COLO668 (cell line): ENCODE measurements around the gene WDR6.

Source experiments
- DNase-seq: peaks from one replicate; lab custom pipeline; 2025; ENCODE audit not compliant: unreplicated experiment; lab: John Stamatoyannopoulos, UW

The WDR6 gene

GRCh38 chr3:49013738-49014660 is 6.8 kb downstream of the WDR6 start:
- DNase-seq, result peak; percentile 65

- no peak for DNase-seq
Observed at GRCh38 chr3:49015072-49015471, 7.9 kb downstream of the WDR6 start.

DNA sequence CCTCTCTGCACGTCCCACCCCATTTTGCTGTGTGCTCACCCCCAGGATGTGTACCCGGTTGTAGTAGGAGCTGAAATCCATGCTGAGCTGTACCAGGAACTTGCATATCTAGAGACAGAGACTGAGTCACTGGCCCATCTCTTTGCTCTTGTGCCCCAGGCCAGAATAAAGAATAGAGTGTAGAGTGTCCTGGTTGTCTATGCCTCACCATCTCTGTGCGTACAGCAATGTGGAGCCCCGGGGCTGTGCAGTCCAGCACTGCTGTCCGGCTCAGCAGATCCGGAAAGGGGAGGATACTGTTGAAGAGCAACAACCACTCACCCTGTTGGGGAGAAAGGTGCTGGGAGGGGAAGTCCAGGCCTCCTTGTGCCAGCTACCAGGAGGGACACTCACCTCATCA is 8.6 kb downstream of the WDR6 start:
- DNase-seq, result no peak

DNA sequence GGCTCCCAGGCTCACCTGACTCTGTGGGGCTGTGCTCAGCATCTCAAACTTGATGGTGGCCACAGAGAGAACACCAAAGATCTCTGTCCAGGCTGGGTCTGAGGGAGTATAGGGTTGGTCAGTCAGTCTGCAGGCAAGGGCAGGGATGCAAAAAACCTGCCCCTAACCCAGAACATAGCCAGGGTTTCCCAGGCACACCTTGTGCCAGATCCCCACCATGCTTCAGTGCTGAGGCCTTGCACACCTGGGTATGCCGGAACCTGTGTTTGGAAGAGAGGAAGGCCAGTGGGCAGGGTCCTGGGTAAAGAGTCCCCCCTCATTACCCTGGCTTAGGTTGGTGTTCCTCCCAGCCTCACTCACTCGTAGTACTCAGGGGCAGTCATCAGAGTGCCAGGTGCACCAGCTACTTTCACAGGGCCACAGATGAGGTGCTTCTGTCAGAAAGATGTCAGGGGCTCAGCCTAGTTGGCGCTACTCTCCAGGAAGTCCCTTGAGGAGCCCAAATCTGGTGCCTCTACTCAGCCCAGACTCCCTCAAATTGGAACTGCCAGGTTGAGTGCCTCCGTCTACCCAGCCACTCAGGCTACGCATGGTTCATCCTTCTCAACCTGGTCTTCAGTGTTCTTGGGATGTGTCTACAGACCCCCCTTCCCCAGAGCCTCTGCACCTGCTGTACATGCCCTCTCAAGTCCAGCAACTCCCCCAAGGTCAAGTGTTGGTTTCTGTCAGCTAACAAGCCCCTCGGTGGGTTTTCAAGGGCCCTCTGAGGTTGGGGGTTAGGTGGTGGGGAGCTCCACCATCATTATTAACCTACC is 9.4 kb downstream of the WDR6 start:
- no peak for DNase-seq

DNA sequence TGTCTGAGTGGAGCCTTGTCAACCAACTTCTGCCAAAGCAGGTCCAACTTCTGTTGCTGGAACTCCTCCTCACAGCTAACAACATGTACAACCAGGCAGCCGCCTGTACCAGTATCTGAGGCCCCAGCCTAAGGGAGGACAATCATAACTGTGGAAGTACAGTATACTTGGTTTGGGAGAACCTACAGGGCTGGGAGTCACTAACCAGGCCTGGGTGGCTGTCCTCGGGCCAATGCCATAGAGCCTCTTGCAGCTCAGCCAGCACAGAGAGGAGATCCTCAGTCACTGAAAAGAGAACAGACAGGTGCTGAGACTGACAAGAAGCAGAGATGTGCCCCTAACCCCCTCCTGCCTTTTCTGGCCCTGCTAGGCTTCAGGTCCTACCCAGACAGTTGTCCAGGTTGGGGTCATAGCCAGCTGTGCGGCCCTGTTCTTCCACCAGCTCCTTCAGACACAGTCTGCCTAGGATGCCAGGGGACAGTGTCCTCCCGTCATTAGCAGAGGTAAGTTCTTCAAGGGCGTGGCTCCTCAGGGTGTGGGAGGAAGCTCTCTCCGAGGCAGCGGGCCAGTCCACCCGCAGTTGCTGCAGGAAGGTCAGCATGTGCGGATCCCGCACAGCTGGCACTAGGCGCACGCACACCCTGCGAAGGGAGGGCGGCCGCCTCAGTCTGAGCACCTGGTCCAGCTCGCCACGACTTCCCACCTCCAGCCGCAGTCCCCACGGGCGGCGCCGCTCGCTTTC is 10.2 kb downstream of the WDR6 start:
- DNase-seq, result no peak

DNA sequence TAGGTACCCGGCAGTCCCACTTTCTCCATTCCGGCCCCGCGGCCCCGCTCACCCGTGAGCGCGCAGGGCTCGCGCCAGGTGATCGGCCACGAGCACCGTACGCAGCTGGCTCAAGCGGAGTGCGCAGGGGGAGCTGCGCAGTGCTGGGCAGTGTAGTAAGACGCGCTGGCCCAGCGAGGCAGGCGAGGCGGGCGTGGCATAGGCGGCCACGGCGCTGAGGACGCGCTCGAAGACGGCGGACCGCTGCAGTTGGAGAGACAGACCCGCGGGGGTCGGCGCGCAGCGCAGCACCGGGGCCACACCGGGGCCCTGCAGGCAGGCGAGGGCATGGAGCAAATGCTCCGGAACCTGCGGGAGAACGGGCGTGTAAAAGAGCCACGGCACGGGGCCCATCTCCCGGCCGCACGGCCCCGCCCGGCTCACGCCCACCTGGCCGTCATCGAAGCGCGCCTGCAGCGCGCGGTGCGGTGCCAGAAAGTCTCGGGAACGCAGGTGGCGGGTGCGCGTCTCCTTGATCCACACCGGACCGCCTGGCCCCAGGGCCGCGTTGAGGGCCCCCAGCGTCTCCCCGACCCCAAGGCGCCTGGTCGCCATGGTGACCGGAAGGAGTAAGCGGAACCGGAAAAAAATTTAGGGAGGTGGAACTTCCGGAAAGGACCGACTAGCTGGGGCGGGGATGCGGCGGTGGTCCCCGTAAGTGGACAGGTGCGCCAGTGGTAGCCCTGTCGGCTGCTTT is 10.9 kb downstream of the WDR6 start, which contains the start of gene DALRD3:
Gene DALRD3, minus strand, starts transcription at position 610 of the 736 bp plus-strand sequence. Its CDS starts 16 bp downstream, at position 594.
- DNase-seq, result peak; percentile 71

DNA sequence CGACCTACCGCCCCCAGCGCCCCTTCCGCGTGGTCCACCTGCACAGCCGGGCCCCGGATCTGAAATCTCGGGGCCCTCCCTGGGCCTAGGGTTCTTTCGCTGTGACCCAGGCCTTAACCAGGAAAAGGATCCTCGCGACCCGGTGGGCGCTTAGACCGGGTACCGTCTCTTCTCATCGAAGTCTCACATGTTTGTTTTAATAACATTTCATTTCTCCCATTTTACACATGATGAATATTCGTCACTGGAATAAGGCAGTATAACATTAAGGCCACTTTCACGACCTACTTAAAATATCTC is 11.5 kb downstream of the WDR6 start:
- no peak for DNase-seq

DNA sequence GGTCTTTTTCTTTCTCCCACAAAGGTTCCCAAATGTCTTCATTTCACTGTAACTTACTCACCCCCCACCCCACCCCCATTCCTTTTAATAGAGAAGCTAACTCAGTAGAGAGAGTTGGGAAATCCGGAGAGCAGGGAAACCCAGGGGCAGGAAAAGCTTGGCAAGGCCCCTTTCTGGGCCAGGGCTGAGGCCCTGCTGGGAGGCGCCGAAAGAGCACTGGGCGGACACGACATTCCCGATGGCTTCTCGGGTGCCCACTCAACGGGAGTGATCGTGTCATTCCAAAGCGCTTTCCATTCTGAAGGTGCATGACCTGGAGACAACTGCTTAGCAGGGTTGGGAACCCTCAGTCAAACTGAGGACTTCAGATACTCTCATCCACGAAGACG is 12.7 kb downstream of the WDR6 start:
- DNase-seq, result peak; percentile 39

DNA sequence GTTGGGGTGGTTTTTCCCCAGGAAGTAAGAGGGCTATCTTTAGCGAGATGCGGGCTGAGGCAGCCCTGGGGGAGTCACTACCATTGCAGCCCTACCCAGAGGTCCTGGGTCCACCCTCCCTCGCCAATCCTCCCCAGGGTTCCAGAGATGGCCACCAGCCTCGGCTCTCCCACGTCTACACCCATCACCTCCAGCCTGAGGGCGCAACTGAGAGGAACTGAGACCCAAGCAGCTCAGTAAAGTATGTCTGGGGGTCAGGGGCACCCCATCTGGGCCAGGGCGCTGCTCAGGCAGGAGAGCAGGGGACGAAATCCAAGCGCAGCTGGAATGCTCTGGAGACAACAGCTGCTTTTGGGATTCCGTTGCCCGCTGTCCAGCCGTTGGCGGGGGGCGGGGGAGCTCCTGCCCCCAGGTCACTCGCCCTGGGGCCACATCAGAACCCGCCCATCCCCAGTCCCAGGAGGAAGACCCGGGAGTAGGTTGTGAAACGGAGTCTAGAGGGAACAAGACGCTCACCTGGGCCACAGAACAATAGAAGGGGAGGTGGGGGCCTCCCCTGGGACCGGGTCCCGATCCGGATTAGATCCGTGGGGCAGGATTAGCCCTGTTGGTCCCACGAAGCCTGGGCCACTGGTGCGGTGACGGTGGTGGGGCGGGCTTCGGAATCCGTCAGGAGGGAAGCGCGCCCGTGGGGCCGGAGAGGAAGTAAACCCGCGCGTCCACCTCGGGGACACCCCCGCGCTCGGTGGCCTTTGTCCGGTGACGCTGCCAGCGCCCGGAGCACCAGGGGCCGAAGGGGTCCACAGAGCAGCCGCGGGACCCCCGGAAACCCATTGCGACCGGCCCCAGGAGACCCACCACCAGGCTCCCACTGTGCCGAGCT is 13.4 kb downstream of the WDR6 start:
- peak; percentile 55 for DNase-seq

DNA sequence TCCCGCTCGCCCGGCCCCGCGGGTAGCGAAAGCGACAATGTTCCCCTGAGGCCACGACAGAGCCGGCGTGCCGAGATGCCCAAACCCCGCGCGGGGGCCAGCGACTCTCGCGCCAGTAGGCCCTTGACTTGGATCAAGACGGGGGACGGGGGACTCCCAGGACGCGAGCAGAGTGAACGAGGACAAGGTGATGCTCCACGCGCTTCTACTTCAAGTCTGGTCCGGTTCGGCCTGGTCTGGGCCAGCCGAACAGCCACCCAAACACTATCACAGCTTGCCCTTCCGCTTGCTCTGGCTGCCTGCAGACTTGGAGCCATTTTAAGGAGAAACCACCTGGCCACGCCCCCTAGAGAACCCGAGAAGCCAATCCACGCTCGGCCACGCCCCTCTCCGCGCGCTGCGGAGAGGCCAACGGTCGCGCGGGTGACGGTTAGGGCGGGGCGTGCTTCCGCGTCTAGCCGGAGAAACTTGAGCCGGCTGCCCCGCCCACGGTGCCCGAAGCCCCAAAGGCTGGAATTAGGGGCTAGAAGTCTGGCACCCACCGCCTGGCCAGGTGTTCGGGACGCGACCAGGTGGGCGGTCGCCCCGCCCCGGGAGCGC is 14.1 kb downstream of the WDR6 start:
- DNase-seq, result peak; percentile 98

DNA sequence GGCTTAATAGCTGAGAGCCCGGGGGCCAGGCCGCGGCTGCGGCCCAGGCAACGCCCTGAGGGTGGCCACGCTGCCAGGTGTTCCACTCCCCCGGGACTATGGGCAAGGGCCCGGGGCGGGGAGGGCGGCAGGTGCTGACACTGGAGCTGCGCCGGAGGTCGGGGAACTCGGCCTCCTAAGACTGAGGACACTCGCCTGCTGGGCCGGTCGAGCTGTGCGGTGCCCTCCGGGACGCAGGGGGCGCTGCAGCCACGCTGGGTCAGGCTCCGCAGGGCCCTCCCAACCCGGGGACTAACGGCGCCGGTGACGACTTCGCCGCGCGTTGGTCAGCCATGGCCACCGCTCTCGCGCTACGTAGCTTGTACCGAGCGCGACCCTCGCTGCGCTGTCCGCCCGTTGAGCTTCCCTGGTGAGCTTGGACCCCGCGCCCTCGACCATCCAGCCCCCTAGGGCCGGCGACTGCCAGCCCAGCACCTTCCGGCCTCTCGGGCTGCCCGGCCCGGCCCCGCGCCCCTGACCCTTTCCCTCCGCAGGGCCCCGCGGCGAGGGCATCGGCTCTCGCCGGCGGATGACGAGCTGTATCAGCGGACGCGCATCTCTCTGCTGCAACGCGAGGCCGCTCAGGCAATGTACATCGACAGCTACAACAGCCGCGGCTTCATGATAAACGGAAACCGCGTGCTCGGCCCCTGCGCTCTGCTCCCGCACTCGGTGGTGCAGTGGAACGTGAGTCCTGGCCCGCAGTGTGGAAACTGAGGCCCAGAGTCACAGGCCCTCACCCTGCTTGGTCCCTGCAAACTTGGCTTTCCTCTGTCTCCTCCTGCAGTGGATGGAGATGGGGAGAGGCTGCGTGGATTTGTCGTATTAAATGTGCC is 14.9 kb downstream of the WDR6 start, which contains the start of gene NDUFAF3:
Gene NDUFAF3, plus strand, starts transcription at position 309 of the 875 bp plus-strand sequence. Its CDS starts 24 bp downstream, at position 333.
- peak; percentile 98 for DNase-seq

DNA sequence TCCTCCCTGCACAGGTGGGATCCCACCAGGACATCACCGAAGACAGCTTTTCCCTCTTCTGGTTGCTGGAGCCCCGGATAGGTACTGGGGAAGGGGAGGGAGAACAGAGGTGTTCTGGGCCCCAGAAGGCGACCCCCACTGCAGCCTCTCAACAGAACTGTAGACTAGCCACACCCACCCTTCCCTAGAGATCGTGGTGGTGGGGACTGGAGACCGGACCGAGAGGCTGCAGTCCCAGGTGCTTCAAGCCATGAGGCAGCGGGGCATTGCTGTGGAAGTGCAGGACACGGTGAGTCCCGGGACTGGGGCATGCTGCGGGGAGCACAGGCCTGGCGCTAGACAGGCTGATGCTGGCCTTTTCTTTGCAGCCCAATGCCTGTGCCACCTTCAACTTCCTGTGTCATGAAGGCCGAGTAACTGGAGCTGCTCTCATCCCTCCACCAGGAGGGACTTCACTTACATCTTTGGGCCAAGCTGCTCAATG is 15.5 kb downstream of the WDR6 start:
- peak; percentile 11 for DNase-seq

- DNase-seq, result no peak
Observed at GRCh38 chr3:49023775-49024174, 16.6 kb downstream of the WDR6 start.

- no peak for DNase-seq
Observed at GRCh38 chr3:49024449-49024848, 17.3 kb downstream of the WDR6 start.

DNA sequence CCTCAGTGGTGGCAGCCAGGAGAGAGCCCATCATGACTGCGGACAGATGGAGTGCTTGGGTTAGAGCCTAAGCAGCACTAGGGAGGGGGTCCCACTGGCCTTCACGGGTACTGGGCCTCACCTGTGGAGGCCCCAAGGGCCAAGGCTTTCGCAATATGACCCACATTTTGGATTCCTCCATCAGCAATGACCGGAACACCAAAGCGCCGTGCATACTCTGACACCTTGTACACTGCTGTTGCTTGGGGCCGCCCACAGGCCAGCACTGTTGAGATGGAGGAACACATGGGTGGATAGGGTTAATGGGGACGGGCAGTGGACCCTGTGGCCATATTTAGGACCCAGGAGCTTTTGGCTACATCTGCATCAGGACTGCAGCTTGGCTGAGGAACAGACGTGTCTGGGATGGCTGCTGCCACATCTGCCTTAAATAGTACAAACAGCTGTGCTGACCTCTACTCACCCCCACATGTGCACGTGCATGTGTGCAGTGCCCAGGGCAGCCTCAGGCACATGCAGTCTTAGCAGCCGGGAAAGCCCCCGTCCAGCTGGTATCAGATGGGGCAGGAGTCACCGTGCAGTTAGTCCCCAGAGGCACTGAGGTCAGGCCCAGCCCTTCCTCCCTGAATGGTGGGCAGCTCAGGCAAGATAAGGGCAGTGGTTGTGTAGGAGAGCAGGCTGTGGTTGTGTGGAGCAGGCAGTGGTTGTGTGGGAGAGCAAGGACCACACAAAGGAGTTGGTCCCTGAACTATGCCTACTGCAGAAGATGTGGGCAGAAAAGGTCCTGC is 18.0 kb downstream of the WDR6 start:
- no peak for DNase-seq

DNA sequence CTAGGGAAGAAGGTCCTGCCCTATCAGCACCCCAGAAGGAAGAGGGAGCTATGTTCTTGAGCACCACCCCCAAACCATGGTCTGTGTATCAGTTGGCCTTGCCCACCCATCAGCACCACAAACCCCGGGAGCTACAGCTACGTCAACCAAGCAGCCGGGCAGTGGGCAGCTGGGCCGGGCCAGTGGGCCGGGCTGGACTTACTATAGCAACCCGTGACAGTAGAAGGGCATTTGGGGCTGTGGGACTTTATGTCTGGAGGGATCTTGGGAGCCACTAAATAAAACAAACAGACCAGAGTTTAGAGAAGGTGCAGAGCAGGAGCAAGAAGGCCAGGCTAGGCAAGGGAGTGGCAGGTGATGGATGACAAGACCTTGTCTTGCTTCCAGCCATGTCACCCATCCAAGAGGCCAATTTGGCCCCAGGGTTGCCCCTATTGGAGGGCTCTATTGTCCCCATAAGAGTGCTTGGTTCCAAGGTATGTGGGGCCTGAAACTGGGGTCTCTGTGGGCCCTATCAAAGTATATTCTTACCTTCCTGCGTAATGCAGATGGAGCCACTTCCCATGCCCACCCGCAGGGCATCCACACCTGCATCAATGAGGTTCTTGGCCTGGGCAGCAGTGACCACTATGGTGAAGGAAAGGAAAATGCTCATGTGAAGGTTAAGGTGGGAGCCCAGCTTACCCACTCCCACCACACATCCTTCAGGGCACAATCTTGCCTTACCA is 18.8 kb downstream of the WDR6 start:
- DNase-seq, result no peak

GRCh38 chr3:49026536-49026935 is 19.3 kb downstream of the WDR6 start:
- DNase-seq, result no peak
